Ishikawa (cell line): ENCODE measurements around the gene CD302.

Experiments
- CEBPB ChIP-seq: IDR thresholded peaks from 2 replicates; pipeline ENCODE4 v1.6.1; 2012
- CREB1 ChIP-seq: IDR thresholded peaks from 2 replicates; pipeline ENCODE4 v1.6.1; 2012; ENCODE audit warnings: low read depth
- EGR1 ChIP-seq: IDR thresholded peaks from 2 replicates; pipeline ENCODE4 v1.6.1; 2012
- EP300 ChIP-seq: IDR thresholded peaks from 2 replicates; pipeline ENCODE4 v1.6.1; 2012; ENCODE audit warnings: borderline replicate concordance
- FOXM1 ChIP-seq: IDR thresholded peaks from 2 replicates; pipeline ENCODE4 v1.6.1; 2012; ENCODE audit warnings: low read depth, borderline replicate concordance
- MAX ChIP-seq: IDR thresholded peaks from 2 replicates; pipeline ENCODE4 v1.6.1; 2012
- NFIC ChIP-seq: IDR thresholded peaks from 2 replicates; pipeline ENCODE4 v1.6.1; 2012
- RAD21 ChIP-seq: IDR thresholded peaks from 2 replicates; pipeline ENCODE4 v1.6.1; 2012; ENCODE audit warnings: low read depth
- REST ChIP-seq: IDR thresholded peaks from 2 replicates; pipeline ENCODE4 v1.6.1; 2012; ENCODE audit warnings: low read depth, mild to moderate bottlenecking
- TAF1 ChIP-seq: IDR thresholded peaks from 2 replicates; pipeline ENCODE4 v1.6.1; 2012; ENCODE audit warnings: low read depth, mild to moderate bottlenecking
- TCF12 ChIP-seq: IDR thresholded peaks from 2 replicates; pipeline ENCODE4 v1.6.1; 2012; ENCODE audit warnings: low read depth
- TEAD4 ChIP-seq: IDR thresholded peaks from 2 replicates; pipeline ENCODE4 v1.6.1; 2012
- USF1 ChIP-seq: IDR thresholded peaks from 2 replicates; pipeline ENCODE4 v1.6.1; 2012
- YY1 ChIP-seq: IDR thresholded peaks from 2 replicates; pipeline ENCODE4 v1.6.1; 2012; ENCODE audit warnings: low read depth
- ZBTB7A ChIP-seq: IDR thresholded peaks from 2 replicates; pipeline ENCODE4 v1.6.1; 2012; ENCODE audit warnings: low read depth

The CD302 gene

GRCh38 chr2:159807183-159808031, 9.4 kb upstream of the CD302 start:
- no peak for TF ChIP-seq NFIC
- TF ChIP-seq RAD21 = peak; percentile 83
- no peak for TF ChIP-seq TCF12
- no peak for TF ChIP-seq EGR1
- TF ChIP-seq CEBPB = no peak
- TF ChIP-seq YY1 = peak; percentile 50; the same call in 1 of the 2 replicates
- no peak for TF ChIP-seq REST

GRCh38 chr2:159804941-159805340, 6.9 kb upstream of the CD302 start:
- TF ChIP-seq TCF12 (no peak), TEAD4 (no peak), MAX (no peak), ZBTB7A (no peak), YY1 (no peak), CREB1 (no peak), REST (no peak), NFIC (no peak), EP300 (no peak), USF1 (no peak), FOXM1 (no peak), CEBPB (no peak)

- TF ChIP-seq EGR1 = no peak
- TF ChIP-seq TCF12 = no peak
- TF ChIP-seq TAF1 = no peak
- TF ChIP-seq ZBTB7A = no peak
- TF ChIP-seq CREB1 = no peak
- no peak for TF ChIP-seq REST
- no peak for TF ChIP-seq TEAD4
These were observed 5.4 kb upstream of the CD302 start for GRCh38 chr2:159803235-159803962.

- TF ChIP-seq FOXM1 (no peak), EGR1 (no peak), MAX (no peak), TEAD4 (no peak), REST (no peak), TAF1 (no peak), USF1 (no peak), CEBPB (no peak), NFIC (no peak), CREB1 (no peak), YY1 (no peak), RAD21 (no peak), ZBTB7A (no peak), TCF12 (no peak), EP300 (no peak)
These were observed 4.7 kb upstream of the CD302 start for GRCh38 chr2:159802673-159803072.
